Subcutaneous adipose tissue (tissue), 4 donors: ENCODE measurements around the gene MROH9. TPM values are rescaled to one million over a fixed set of nuclear protein-coding genes. Genes with fewer than 3 reads are reported as not detected.

Source experiments
- CTCF ChIP-seq: fragments of 450-650 bp; IDR thresholded peaks from one replicate; pipeline ENCODE4 v1.5.1; 2016; ENCODE audit warnings: low read depth, mild to moderate bottlenecking, control low read depth, antibody characterized with exemption, moderate library complexity
- total RNA-seq, 4 donors: library from RNA; depleted of rRNA; stranded (reverse); fragments of >200 nt; gene quantifications; one replicate each; pipeline ENCODE4 v1.1.0, GENCODE V29; 2016

The MROH9 gene
- total RNA-seq, 4 donors from 2014 or later = not detected

GRCh38 chr1:170908942-170909341 lies 26.4 kb upstream of the MROH9 start:
- TF ChIP-seq CTCF = no peak

- no peak for TF ChIP-seq CTCF
Measured at GRCh38 chr1:170910273-170910672, 25.1 kb upstream of the MROH9 start.

GRCh38 chr1:170917373-170917772 lies 18.0 kb upstream of the MROH9 start:
- no peak for TF ChIP-seq CTCF

GRCh38 chr1:170927955-170928840 lies 7.1 kb upstream of the MROH9 start:
- no peak for TF ChIP-seq CTCF

GRCh38 chr1:170929412-170929834 lies 5.9 kb upstream of the MROH9 start:
- no peak for TF ChIP-seq CTCF

- no peak for TF ChIP-seq CTCF
Measured at GRCh38 chr1:170929835-170930554, 5.3 kb upstream of the MROH9 start.

- TF ChIP-seq CTCF = no peak
Measured at GRCh38 chr1:170931650-170932049, 3.7 kb upstream of the MROH9 start.
